ENCODE measurements around the gene CACTIN.

The CACTIN gene

GRCh38 chr19:3591876-3592613 lies 34.5 kb downstream of the CACTIN start:
- no peak overlapping the region for H2AFZ ChIP-seq (ENCODE audit: low read length)
- no peaks in the 10 kb centered on the region for H4K20me1 ChIP-seq (ENCODE audit: insufficient read depth, low read length)
- H3K36me3 ChIP-seq (ENCODE audit: insufficient read depth, low read length): no peaks in the 10 kb centered on the region
- no peak overlapping the region for H3K9ac ChIP-seq (ENCODE audit: low read length)
- H3K79me2 ChIP-seq (ENCODE audit: insufficient read depth, low read length): no peaks in the 10 kb centered on the region
- no peaks in the 10 kb centered on the region for H3F3A ChIP-seq (ENCODE audit: insufficient read depth, low read length)
- H3K9me3 ChIP-seq (ENCODE audit: low read length): no peaks in the 10 kb centered on the region
- H3K27ac ChIP-seq (ENCODE audit: low read depth, low read length, poor library complexity, severe bottlenecking): no peak overlapping the region
- H3K4me1 ChIP-seq (ENCODE audit: insufficient read depth, low read length, severe bottlenecking): no peaks in the 10 kb centered on the region
- TF ChIP-seq EZH2 (IDR thresholded peaks at IDR 0.05; ENCODE audit: borderline replicate concordance, low read length) (no peak), CTCF (IDR thresholded peaks at IDR 0.05; ENCODE audit: low read length) (no peak)
- no peak overlapping the region for H3K4me2 ChIP-seq (ENCODE audit: low read length)
- H3K9me2 ChIP-seq (ENCODE audit: low read depth, low read length): no peaks in the 10 kb centered on the region
- no peak overlapping the region for H3K4me3 ChIP-seq (ENCODE audit: low read depth, low read length, poor library complexity, severe bottlenecking)
- no peaks in the 10 kb centered on the region; the same call in 1 of the 2 replicates for H3K27me3 ChIP-seq (ENCODE audit: insufficient read depth, low read length)

GRCh38 chr19:3590991-3591659 lies 35.5 kb downstream of the CACTIN start:
- H3K4me1 ChIP-seq (ENCODE audit: insufficient read depth, low read length, severe bottlenecking): no peaks in the 10 kb centered on the region
- TF ChIP-seq EZH2 (IDR thresholded peaks at IDR 0.05; ENCODE audit: borderline replicate concordance, low read length) (no peak), CTCF (IDR thresholded peaks at IDR 0.05; ENCODE audit: low read length) (no peak)

GRCh38 chr19:3589949-3590348 lies 36.6 kb downstream of the CACTIN start:
- no peaks in the 10 kb centered on the region for H3F3A ChIP-seq (ENCODE audit: insufficient read depth, low read length)
- no peaks in the 10 kb centered on the region for H4K20me1 ChIP-seq (ENCODE audit: insufficient read depth, low read length)
- no peak overlapping the region for H2AFZ ChIP-seq (ENCODE audit: low read length)
- no peaks in the 10 kb centered on the region for H3K9me2 ChIP-seq (ENCODE audit: low read depth, low read length)
- H3K27me3 ChIP-seq (ENCODE audit: insufficient read depth, low read length): no peaks in the 10 kb centered on the region; the same call in 1 of the 2 replicates
- H3K4me3 ChIP-seq (ENCODE audit: low read depth, low read length, poor library complexity, severe bottlenecking): no peak overlapping the region
- no peak overlapping the region for H3K27ac ChIP-seq (ENCODE audit: low read depth, low read length, poor library complexity, severe bottlenecking)
- H3K4me1 ChIP-seq (ENCODE audit: insufficient read depth, low read length, severe bottlenecking): no peaks in the 10 kb centered on the region
- H3K9me3 ChIP-seq (ENCODE audit: low read length): no peaks in the 10 kb centered on the region
- H3K9ac ChIP-seq (ENCODE audit: low read length): no peak overlapping the region
- no peaks in the 10 kb centered on the region for H3K36me3 ChIP-seq (ENCODE audit: insufficient read depth, low read length)
- no peaks in the 10 kb centered on the region for H3K79me2 ChIP-seq (ENCODE audit: insufficient read depth, low read length)
- TF ChIP-seq EZH2 (IDR thresholded peaks at IDR 0.05; ENCODE audit: borderline replicate concordance, low read length): no peak
- no peak for TF ChIP-seq CTCF (IDR thresholded peaks at IDR 0.05; ENCODE audit: low read length)
- no peak overlapping the region for H3K4me2 ChIP-seq (ENCODE audit: low read length)

More at GRCh38 chr19:3590991-3591659, 35.5 kb downstream of the CACTIN start:
- no peaks in the 10 kb centered on the region for H3K36me3 ChIP-seq (ENCODE audit: insufficient read depth, low read length)
- no peaks in the 10 kb centered on the region for H3F3A ChIP-seq (ENCODE audit: insufficient read depth, low read length)
- no peak overlapping the region for H3K9ac ChIP-seq (ENCODE audit: low read length)
- no peaks in the 10 kb centered on the region for H3K9me3 ChIP-seq (ENCODE audit: low read length)
- no peak overlapping the region for H3K4me3 ChIP-seq (ENCODE audit: low read depth, low read length, poor library complexity, severe bottlenecking)
- no peak overlapping the region for H2AFZ ChIP-seq (ENCODE audit: low read length)
- no peaks in the 10 kb centered on the region for H3K9me2 ChIP-seq (ENCODE audit: low read depth, low read length)
- H4K20me1 ChIP-seq (ENCODE audit: insufficient read depth, low read length): no peaks in the 10 kb centered on the region
- H3K79me2 ChIP-seq (ENCODE audit: insufficient read depth, low read length): no peaks in the 10 kb centered on the region
- H3K4me2 ChIP-seq (ENCODE audit: low read length): no peak overlapping the region
- H3K27ac ChIP-seq (ENCODE audit: low read depth, low read length, poor library complexity, severe bottlenecking): no peak overlapping the region
- H3K27me3 ChIP-seq (ENCODE audit: insufficient read depth, low read length): no peaks in the 10 kb centered on the region; the same call in 1 of the 2 replicates

Data from OCI-LY1 (cell line).